Measurements from ENCODE around the gene PPFIA4. TPM values are rescaled to one million over a fixed set of nuclear protein-coding genes. Genes with fewer than 3 reads are reported as not detected.

PPFIA4 gene
- total and polyA plus RNA-seq, 2 of the 4 experiments (the other 2 are of a cell fraction) = 5.4 to 13.7 TPM

- CTCF ChIA-PET = no interaction called here
These were observed 60.9 kb downstream of the PPFIA4 start for GRCh38 chr1:203086992-203087763.

More at GRCh38 chr1:203086992-203087763, 60.9 kb downstream of the PPFIA4 start:
- no peak overlapping the region for H2AFZ ChIP-seq (replicated peaks; ENCODE audit: low read length, poor library complexity)
- POLR2A ChIA-PET (ENCODE audit: unreplicated experiment) = no interaction called here
- no peak for TF ChIP-seq RCOR1 (IDR thresholded peaks at IDR 0.05; ENCODE audit: insufficient replicate concordance, low read length)
- no peak for TF ChIP-seq USF2 (IDR thresholded peaks at IDR 0.05; ENCODE audit: low read depth, low read length)
- TF ChIP-seq MAZ (IDR thresholded peaks at IDR 0.05; ENCODE audit: borderline replicate concordance, low read depth, low read length) = no peak
- TF ChIP-seq CHD1 (IDR thresholded peaks at IDR 0.05; ENCODE audit: low read depth, low read length) = no peak
- TF ChIP-seq BHLHE40 (IDR thresholded peaks at IDR 0.05; ENCODE audit: low read depth, low read length) = no peak
- TF ChIP-seq RAD21 (IDR thresholded peaks at IDR 0.05; ENCODE audit: low read length) = no peak
- no peak for TF ChIP-seq RFX5 (IDR thresholded peaks at IDR 0.05; ENCODE audit: low read depth, low read length)
- H3K4me3 ChIP-seq (ENCODE audit: insufficient read depth, low read depth, low read length) = no peak overlapping the region
- H2AK9ac ChIP-seq (replicated peaks; ENCODE audit: low read depth, low read length, poor library complexity) = no peak overlapping the region
- no peak overlapping the region for H2BK120ac ChIP-seq (ENCODE audit: low read depth, low read length)
- H2BK5ac ChIP-seq (ENCODE audit: low read depth, low read length, poor library complexity, severe bottlenecking) = no peak overlapping the region
- H4K91ac ChIP-seq (ENCODE audit: insufficient read depth, low read depth, low read length) = no peak overlapping the region
- DNase-seq (no peak), ATAC-seq (ENCODE audit: low read depth) (no peak)
- intact Hi-C loops (cut with micrococcal nuclease) (no loop called here), in situ Hi-C loops (cut with MboI; ENCODE audit: low sequenced_read_pairs) (no loop called here), dilution Hi-C loops (cut with HindIII; ENCODE audit: low sequenced_read_pairs, unreplicated experiment) (no loop called here)
- no peak overlapping the region for H3K4me2 ChIP-seq (ENCODE audit: low read depth, low read length)
- H3K79me1 ChIP-seq (ENCODE audit: low read depth in 1 of 2, low read length in 2 of 2) = no peaks in the 10 kb centered on the region
- WGBS, 2 experiments (ENCODE audit: extremely low coverage in 2 of 2, insufficient read length in 1 of 2) = 42% methylated on average over 4 of the region's 11 CpGs; no CpG with 5 or more reads in 1 of the 2 experiments
- H3K9me3 ChIP-seq (ENCODE audit: control insufficient read depth, insufficient read depth, low read length) = no peaks in the 10 kb centered on the region
- H3K9ac ChIP-seq (ENCODE audit: low read depth, low read length) = no peak overlapping the region
- H3K56ac ChIP-seq (ENCODE audit: extremely low read depth, insufficient read depth, low read length) = no peak overlapping the region
- H4K5ac ChIP-seq (ENCODE audit: low read depth, low read length) = no peak overlapping the region
- no peaks in the 10 kb centered on the region for H3K9me1 ChIP-seq (ENCODE audit: insufficient read depth, low read length)
- no peak overlapping the region for H3K18ac ChIP-seq (ENCODE audit: low read depth, low read length)
- no peak overlapping the region for H4K8ac ChIP-seq (ENCODE audit: low read depth in 2 of 2, low read length in 2 of 2)
- no peak overlapping the region for H3K23ac ChIP-seq (ENCODE audit: low read depth, low read length)
- H3K36me3 ChIP-seq (ENCODE audit: control insufficient read depth, insufficient read depth, low read length) = no peaks in the 10 kb centered on the region
- no peak overlapping the region for H2BK20ac ChIP-seq (ENCODE audit: low read depth, low read length)
- H3K14ac ChIP-seq (replicated peaks; ENCODE audit: low read depth, low read length) = no peak overlapping the region
- H4K20me1 ChIP-seq (ENCODE audit: insufficient read depth, low read length) = no peaks in the 10 kb centered on the region
- BruUV-seq (replicated peaks) = no TSS peak
- H3K27me3 ChIP-seq (ENCODE audit: control insufficient read depth, insufficient read depth, low read length) = peaks cover 70% of the 10 kb centered on the region
- H2AK5ac ChIP-seq (ENCODE audit: low read depth, low read length) = no peak overlapping the region
- no peak overlapping the region for H2BK15ac ChIP-seq (ENCODE audit: low read depth, low read length)
- no peak overlapping the region for H3K4ac ChIP-seq (ENCODE audit: low read depth, low read length)
- no peak overlapping the region for H3K27ac ChIP-seq (ENCODE audit: insufficient read depth, low read length)
- no peaks in the 10 kb centered on the region for H3K4me1 ChIP-seq (ENCODE audit: control insufficient read depth, insufficient read depth, low read length)
